Measurements from ENCODE around the gene PIK3R3. TPM values are rescaled to one million over a fixed set of nuclear protein-coding genes. Genes with fewer than 3 reads are reported as not detected.

The PIK3R3 gene
- total RNA-seq, 3 donors from 2014 or later = 1.3 to 1.7 (median 1.6) TPM

- no peak overlapping the region for H3K4me3 Mint-ChIP-seq
- H3K36me3 Mint-ChIP-seq (ENCODE audit: insufficient read depth) = peaks cover 10% of the 10 kb centered on the region
- ATAC-seq (no peak), DNase-seq (no peak)
- no peaks in the 10 kb centered on the region for H3K4me1 Mint-ChIP-seq (ENCODE audit: low read depth)
- no peaks in the 10 kb centered on the region for H3K9me3 Mint-ChIP-seq
- H3K27me3 Mint-ChIP-seq (ENCODE audit: low read depth) = no peaks in the 10 kb centered on the region
These were observed 111.1 kb downstream of the PIK3R3 start for GRCh38 chr1:46021046-46021996.

- DNase-seq (no peak), ATAC-seq (no peak)
- Mint-ChIP-seq H3K4me1 (ENCODE audit: low read depth) (no peaks in the 10 kb centered on the region), H3K9me3 (no peaks in the 10 kb centered on the region), H3K4me3 (no peak overlapping the region), H3K27me3 (ENCODE audit: low read depth) (no peaks in the 10 kb centered on the region), H3K36me3 (ENCODE audit: insufficient read depth) (peaks cover 10% of the 10 kb centered on the region)
These were observed 112.4 kb downstream of the PIK3R3 start for GRCh38 chr1:46020010-46020409.

GRCh38 chr1:46019348-46019747, 113.1 kb downstream of the PIK3R3 start:
- H3K4me3 Mint-ChIP-seq = no peak overlapping the region
- H3K36me3 Mint-ChIP-seq (ENCODE audit: insufficient read depth) = peaks cover 7% of the 10 kb centered on the region
- no peaks in the 10 kb centered on the region for H3K4me1 Mint-ChIP-seq (ENCODE audit: low read depth)
- DNase-seq (no peak), ATAC-seq (no peak)
- H3K27me3 Mint-ChIP-seq (ENCODE audit: low read depth) = no peaks in the 10 kb centered on the region
- no peaks in the 10 kb centered on the region for H3K9me3 Mint-ChIP-seq

GRCh38 chr1:46017876-46018503, 114.4 kb downstream of the PIK3R3 start:
- Mint-ChIP-seq H3K4me1 (ENCODE audit: low read depth) (no peaks in the 10 kb centered on the region), H3K4me3 (no peak overlapping the region), H3K27me3 (ENCODE audit: low read depth) (no peaks in the 10 kb centered on the region), H3K36me3 (ENCODE audit: insufficient read depth) (peaks cover 2% of the 10 kb centered on the region), H3K9me3 (no peaks in the 10 kb centered on the region)
- ATAC-seq (no peak), DNase-seq (no peak)

GRCh38 chr1:46013581-46013980, 118.8 kb downstream of the PIK3R3 start:
- DNase-seq (no peak), ATAC-seq (no peak)
- H3K36me3 Mint-ChIP-seq (ENCODE audit: insufficient read depth) = peaks cover 15% of the 10 kb centered on the region
- H3K9me3 Mint-ChIP-seq = no peaks in the 10 kb centered on the region
- H3K4me1 Mint-ChIP-seq (ENCODE audit: low read depth) = no peaks in the 10 kb centered on the region
- H3K4me3 Mint-ChIP-seq = no peak overlapping the region
- H3K27me3 Mint-ChIP-seq (ENCODE audit: low read depth) = no peaks in the 10 kb centered on the region

DNA sequence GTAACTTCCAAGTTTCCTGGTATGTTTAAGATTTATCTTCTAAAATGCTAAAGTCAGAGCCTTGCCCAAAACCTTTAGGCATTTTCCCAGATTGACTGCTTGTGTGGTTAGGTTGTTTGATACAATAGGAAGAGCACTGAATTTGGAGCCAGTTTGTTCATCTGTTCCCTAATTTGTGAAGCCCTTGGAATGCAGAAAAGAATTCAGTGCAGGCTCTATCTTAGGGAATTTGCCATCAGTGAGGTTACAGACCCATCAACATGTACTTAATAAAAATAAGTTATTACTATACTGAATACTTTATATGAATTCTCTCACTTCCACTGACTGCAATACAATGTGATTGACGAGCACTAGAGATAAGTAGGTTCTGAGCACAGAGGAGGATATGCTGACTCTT, 120.2 kb downstream of the PIK3R3 start:
- Mint-ChIP-seq H3K9me3 (no peaks in the 10 kb centered on the region), H3K4me1 (ENCODE audit: low read depth) (no peaks in the 10 kb centered on the region), H3K27me3 (ENCODE audit: low read depth) (no peaks in the 10 kb centered on the region), H3K36me3 (ENCODE audit: insufficient read depth) (peaks cover 25% of the 10 kb centered on the region), H3K4me3 (no peak overlapping the region)
- ATAC-seq = no peak
- no peak for DNase-seq

DNA sequence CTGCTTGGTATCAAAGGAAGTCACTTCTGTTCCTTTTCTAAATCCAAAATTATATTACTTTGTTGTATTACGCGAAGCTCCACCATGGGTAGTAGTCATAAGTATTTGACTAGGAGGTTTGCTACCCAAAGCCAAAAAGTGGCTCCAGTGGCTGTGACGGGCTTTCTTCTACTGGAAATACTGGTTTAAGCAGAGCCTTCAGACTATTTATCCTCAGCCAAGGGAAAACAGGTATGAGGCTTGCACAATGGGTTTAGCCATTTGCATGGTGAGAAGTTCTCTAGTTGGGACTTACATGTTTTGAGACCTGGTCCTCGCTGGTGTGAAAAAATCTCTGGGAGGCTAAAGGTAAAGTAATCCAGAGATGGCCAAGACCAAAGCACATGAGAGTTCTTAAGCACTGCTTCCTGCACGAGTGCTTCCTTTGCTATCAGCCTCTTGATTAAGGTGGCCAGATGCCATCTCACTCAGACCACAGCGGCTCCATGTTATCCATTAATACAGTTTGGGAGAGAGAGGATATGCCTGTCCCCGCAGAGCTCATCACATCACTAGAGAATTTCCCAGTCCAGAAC, 121.2 kb downstream of the PIK3R3 start:
- H3K4me1 Mint-ChIP-seq (ENCODE audit: low read depth) = no peaks in the 10 kb centered on the region
- peaks cover 33% of the 10 kb centered on the region for H3K36me3 Mint-ChIP-seq (ENCODE audit: insufficient read depth)
- H3K27me3 Mint-ChIP-seq (ENCODE audit: low read depth) = no peaks in the 10 kb centered on the region
- H3K4me3 Mint-ChIP-seq = no peak overlapping the region
- DNase-seq = no peak
- H3K9me3 Mint-ChIP-seq = no peaks in the 10 kb centered on the region
- no peak for ATAC-seq

DNA sequence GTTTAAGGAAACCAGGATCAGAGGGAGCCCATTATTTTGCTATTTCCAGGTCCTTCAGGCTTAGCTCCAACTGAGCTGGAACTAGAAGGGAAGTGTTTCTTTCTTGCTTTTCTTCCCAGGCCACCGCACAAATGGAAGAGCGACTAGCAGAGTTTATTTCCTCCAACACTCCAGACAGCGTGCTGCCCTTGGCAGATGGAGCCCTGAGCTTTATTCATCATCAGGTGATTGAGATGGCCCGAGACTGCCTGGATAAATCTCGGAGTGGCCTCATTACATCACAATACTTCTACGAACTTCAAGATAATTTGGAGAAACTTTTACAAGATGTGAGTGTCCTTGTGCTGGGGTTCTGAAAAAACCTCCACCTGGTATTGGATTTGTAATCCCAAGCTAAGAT, 121.8 kb downstream of the PIK3R3 start:
- Mint-ChIP-seq H3K27me3 (ENCODE audit: low read depth) (no peaks in the 10 kb centered on the region), H3K9me3 (no peaks in the 10 kb centered on the region), H3K36me3 (ENCODE audit: insufficient read depth) (peaks cover 36% of the 10 kb centered on the region), H3K4me3 (no peak overlapping the region), H3K4me1 (ENCODE audit: low read depth) (no peaks in the 10 kb centered on the region)
- no peak for DNase-seq
- no peak for ATAC-seq

- DNase-seq = no peak
- no peaks in the 10 kb centered on the region for H3K27me3 Mint-ChIP-seq (ENCODE audit: low read depth)
- no peaks in the 10 kb centered on the region for H3K9me3 Mint-ChIP-seq
- H3K4me3 Mint-ChIP-seq = no peak overlapping the region
- H3K4me1 Mint-ChIP-seq (ENCODE audit: low read depth) = no peaks in the 10 kb centered on the region
- ATAC-seq = no peak
- peaks cover 39% of the 10 kb centered on the region for H3K36me3 Mint-ChIP-seq (ENCODE audit: insufficient read depth)
These were observed 123.8 kb downstream of the PIK3R3 start for GRCh38 chr1:46008585-46008984.

DNA sequence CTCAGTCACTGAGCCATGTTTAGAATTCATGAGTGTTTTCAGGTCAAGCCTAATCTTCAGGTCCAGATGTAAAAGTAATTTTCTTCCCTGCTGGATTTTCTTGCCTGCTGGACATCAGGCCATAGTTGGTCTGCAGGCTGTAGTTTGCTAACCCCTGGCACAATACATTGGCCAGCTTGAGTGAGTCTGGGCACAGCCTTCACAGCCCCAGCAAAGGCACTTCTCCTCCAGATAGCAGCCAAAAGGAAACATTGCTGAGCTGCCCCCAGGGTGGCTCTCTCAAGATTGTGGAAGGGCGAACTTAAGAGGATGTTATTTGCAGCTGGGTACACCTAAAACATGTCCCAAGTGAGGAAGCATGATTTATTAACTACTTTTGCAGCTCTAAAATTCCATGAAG, 126.8 kb downstream of the PIK3R3 start:
- Mint-ChIP-seq H3K9me3 (no peaks in the 10 kb centered on the region), H3K4me3 (no peak overlapping the region), H3K36me3 (ENCODE audit: insufficient read depth) (peaks cover 37% of the 10 kb centered on the region), H3K4me1 (ENCODE audit: low read depth) (no peaks in the 10 kb centered on the region), H3K27me3 (ENCODE audit: low read depth) (no peaks in the 10 kb centered on the region)
- ATAC-seq (no peak), DNase-seq (no peak)

GRCh38 chr1:46004492-46004891, 127.9 kb downstream of the PIK3R3 start:
- Mint-ChIP-seq H3K27me3 (ENCODE audit: low read depth) (no peaks in the 10 kb centered on the region), H3K4me1 (ENCODE audit: low read depth) (no peaks in the 10 kb centered on the region), H3K9me3 (no peaks in the 10 kb centered on the region), H3K36me3 (ENCODE audit: insufficient read depth) (peaks cover 30% of the 10 kb centered on the region), H3K4me3 (no peak overlapping the region)
- no peak for DNase-seq
- ATAC-seq = no peak

GRCh38 chr1:46003315-46003714, 129.1 kb downstream of the PIK3R3 start:
- no peak for ATAC-seq
- no peaks in the 10 kb centered on the region for H3K9me3 Mint-ChIP-seq
- peaks cover 23% of the 10 kb centered on the region for H3K36me3 Mint-ChIP-seq (ENCODE audit: insufficient read depth)
- no peak overlapping the region for H3K4me3 Mint-ChIP-seq
- no peaks in the 10 kb centered on the region for H3K27me3 Mint-ChIP-seq (ENCODE audit: low read depth)
- DNase-seq = no peak
- no peaks in the 10 kb centered on the region for H3K4me1 Mint-ChIP-seq (ENCODE audit: low read depth)

DNA sequence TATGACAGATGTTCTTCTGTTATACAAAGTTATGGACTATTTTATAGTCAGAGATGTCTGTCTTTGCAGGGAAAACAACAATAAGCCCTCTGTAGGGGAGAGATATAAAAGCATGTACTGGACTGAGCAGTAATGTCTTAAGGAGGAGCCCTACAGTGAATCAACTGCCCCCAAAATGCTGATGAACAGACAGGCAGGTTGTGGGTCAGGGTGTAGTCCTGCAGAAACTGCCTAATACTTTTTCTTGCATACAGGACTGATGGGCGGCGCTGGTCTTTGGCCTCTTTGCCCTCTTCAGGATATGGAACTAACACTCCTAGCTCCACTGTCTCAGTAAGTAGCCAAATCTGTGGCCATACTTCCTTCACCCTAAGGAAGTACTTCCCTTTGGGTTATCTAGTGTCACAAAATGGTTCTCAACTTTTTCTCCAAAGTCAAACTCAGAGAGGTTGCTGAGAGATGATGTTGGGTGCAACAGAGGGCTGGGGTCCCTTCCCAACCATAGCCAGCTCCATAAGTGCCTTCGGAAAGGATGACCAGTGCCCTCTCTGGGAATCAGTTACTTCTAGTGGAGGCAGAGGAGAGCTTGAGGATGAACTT, 129.8 kb downstream of the PIK3R3 start:
- DNase-seq (no peak), ATAC-seq (no peak)
- Mint-ChIP-seq H3K9me3 (no peaks in the 10 kb centered on the region), H3K27me3 (ENCODE audit: low read depth) (no peaks in the 10 kb centered on the region), H3K4me1 (ENCODE audit: low read depth) (no peaks in the 10 kb centered on the region), H3K36me3 (ENCODE audit: insufficient read depth) (peaks cover 19% of the 10 kb centered on the region), H3K4me3 (no peak overlapping the region)

DNA sequence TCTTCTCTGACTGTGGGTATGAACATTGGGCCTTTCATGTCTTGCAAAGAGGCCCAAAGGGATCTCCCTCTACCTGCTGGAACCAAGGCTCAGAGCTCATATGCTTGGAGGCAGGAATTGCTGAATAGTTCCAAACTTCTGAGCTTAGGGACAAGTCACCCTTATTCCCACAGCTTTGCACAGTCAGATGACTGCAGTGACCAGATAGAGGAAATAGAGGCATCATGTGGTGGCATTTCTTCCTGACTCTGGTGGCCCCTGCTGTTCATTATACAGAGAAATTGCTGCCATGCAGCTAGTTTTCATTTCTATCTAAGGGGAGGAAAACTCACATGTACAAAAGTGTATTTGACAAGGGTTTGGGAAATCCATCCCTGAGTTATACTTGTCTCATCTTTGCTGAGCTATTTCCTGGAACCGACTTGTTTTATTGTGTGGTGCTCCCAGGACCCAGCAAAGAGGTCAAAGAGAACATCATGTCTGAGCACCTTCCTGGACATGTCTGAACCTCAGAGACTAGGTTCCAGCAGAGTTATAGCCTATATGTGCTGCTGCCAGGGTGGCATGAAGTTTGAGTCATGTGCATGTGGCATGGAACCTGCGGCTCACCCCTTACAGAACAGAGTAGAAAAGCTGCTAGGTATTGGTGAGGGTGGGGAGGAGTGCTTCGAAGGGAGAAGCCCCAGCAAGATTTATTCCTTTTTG, 131.2 kb downstream of the PIK3R3 start:
- Mint-ChIP-seq H3K27me3 (ENCODE audit: low read depth) (no peaks in the 10 kb centered on the region), H3K9me3 (no peaks in the 10 kb centered on the region), H3K4me3 (no peak overlapping the region), H3K36me3 (ENCODE audit: insufficient read depth) (peaks cover 9% of the 10 kb centered on the region), H3K4me1 (ENCODE audit: low read depth) (no peaks in the 10 kb centered on the region)
- ATAC-seq (no peak), DNase-seq (no peak)

Measured in activated T-cell treated with anti-CD3 and anti-CD28 coated beads, Interleukin-2, amount 50 U/mL, for 4 hours (primary cell).